IMR-90 (cell line): ENCODE measurements around the gene CAPN10.

Experiments used
- CEBPB ChIP-seq: IDR thresholded peaks from 2 replicates; pipeline ENCODE4 v1.6.1; 2012; ENCODE audit warnings: low read depth, low read length, improper control_type of control experiment
- CHD1 ChIP-seq: IDR thresholded peaks from 2 replicates; pipeline ENCODE4 v1.6.1; 2012; ENCODE audit warnings: low read depth, low read length, improper control_type of control experiment
- POLR2A ChIP-seq: IDR thresholded peaks from 2 replicates; pipeline ENCODE4 v1.6.1; 2012; ENCODE audit warnings: mild to moderate bottlenecking, low read depth, low read length
- TF ChIP-seq, protein P1 (sequence below): fragments of 150-350 bp; IDR thresholded peaks from 2 replicates; pipeline ENCODE4 v1.6.1; 2017; ENCODE audit warnings: mild to moderate bottlenecking, antibody characterized with exemption, low read length, low read depth
- TF ChIP-seq, protein P2 (sequence below): conservative IDR thresholded peaks from 2 replicates; pipeline ENCODE4 v1.5.1; 2012; ENCODE audit warnings: mild to moderate bottlenecking, low read depth, low read length, improper control_type of control experiment

DNA sequence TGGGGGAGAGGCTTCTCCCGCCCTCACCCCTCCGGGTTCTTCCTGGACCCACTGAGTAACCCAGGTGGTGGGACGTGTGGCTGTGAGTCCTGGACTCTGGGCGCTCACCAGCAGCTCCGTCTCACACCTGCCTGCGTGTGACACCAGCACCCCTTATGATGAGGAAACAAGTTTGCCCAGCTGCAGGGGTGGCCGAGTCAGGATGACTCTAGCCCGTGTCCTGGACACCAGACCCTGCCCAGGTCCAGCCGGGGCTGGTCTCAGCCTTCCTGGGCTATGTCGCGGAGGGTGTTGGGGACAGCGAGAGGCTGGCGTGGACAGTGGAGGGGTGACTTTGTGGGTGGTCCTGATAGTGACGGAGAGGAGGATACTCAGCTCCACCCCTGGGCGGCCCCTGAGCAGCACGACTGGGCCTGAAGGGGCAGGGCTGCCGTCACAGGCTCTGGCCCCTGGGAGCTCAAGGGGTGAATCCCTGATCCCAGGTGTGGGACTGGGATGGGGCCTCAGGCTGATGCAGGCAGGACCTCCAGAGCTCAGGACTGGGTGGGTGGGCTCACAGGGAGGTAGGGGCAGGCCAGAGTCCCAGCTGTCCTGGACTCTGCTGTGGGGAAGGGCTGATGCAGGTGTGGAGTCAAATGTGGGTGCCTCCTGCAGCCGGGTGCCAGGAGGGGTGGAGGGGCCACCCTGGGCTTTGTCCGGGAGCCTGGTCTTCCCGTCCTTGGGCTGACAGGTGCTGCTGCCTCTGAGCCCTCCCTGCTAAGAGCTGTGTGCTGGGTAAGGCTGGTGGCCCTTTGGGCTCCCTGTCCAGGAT is 42.5 kb downstream of the CAPN10 start:
- TF ChIP-seq, protein P1, sequence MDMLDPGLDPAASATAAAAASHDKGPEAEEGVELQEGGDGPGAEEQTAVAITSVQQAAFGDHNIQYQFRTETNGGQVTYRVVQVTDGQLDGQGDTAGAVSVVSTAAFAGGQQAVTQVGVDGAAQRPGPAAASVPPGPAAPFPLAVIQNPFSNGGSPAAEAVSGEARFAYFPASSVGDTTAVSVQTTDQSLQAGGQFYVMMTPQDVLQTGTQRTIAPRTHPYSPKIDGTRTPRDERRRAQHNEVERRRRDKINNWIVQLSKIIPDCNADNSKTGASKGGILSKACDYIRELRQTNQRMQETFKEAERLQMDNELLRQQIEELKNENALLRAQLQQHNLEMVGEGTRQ: no peak
- TF ChIP-seq, protein P2, sequence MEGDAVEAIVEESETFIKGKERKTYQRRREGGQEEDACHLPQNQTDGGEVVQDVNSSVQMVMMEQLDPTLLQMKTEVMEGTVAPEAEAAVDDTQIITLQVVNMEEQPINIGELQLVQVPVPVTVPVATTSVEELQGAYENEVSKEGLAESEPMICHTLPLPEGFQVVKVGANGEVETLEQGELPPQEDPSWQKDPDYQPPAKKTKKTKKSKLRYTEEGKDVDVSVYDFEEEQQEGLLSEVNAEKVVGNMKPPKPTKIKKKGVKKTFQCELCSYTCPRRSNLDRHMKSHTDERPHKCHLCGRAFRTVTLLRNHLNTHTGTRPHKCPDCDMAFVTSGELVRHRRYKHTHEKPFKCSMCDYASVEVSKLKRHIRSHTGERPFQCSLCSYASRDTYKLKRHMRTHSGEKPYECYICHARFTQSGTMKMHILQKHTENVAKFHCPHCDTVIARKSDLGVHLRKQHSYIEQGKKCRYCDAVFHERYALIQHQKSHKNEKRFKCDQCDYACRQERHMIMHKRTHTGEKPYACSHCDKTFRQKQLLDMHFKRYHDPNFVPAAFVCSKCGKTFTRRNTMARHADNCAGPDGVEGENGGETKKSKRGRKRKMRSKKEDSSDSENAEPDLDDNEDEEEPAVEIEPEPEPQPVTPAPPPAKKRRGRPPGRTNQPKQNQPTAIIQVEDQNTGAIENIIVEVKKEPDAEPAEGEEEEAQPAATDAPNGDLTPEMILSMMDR: no peak
- TF ChIP-seq CHD1 (no peak), CEBPB (no peak), POLR2A (no peak)
